ENCODE measurements around the gene TRPC4AP. TPM values are rescaled to one million over a fixed set of nuclear protein-coding genes. Genes with fewer than 3 reads are reported as not detected.

TRPC4AP gene
- total RNA-seq, 1 experiment from 2014 or later, result 94.4 TPM

- no peak for DNase-seq (ENCODE audit: low read depth)
Measured at GRCh38 chr20:35060168-35060567, 32.4 kb downstream of the TRPC4AP start.

- DNase-seq (ENCODE audit: low read depth), result no peak
Measured at GRCh38 chr20:35059612-35060011, 33.0 kb downstream of the TRPC4AP start.

- DNase-seq (ENCODE audit: low read depth), result no peak
Measured at GRCh38 chr20:35059110-35059509, 33.5 kb downstream of the TRPC4AP start.

GRCh38 chr20:35055445-35056276 is 36.9 kb downstream of the TRPC4AP start:
- no peak for DNase-seq (ENCODE audit: low read depth)

- DNase-seq (ENCODE audit: low read depth), result no peak
Measured at GRCh38 chr20:35054814-35055213, 37.8 kb downstream of the TRPC4AP start.

GRCh38 chr20:35052616-35053015 is 40.0 kb downstream of the TRPC4AP start:
- DNase-seq (ENCODE audit: low read depth), result peak; percentile 74

GRCh38 chr20:35049776-35050352 is 42.7 kb downstream of the TRPC4AP start:
- DNase-seq (ENCODE audit: low read depth), result peak; percentile 46

GRCh38 chr20:35048739-35049138 is 43.9 kb downstream of the TRPC4AP start:
- DNase-seq (ENCODE audit: low read depth), result no peak

- DNase-seq (ENCODE audit: low read depth), result no peak
Measured at GRCh38 chr20:35042268-35042667, 50.3 kb downstream of the TRPC4AP start.

GRCh38 chr20:35040646-35041045 is 52.0 kb downstream of the TRPC4AP start:
- no peak for DNase-seq (ENCODE audit: low read depth)

GRCh38 chr20:35039846-35040489 is 52.6 kb downstream of the TRPC4AP start:
- no peak for DNase-seq (ENCODE audit: low read depth)

GRCh38 chr20:35039146-35039545 is 53.5 kb downstream of the TRPC4AP start:
- peak; percentile 9 for DNase-seq (ENCODE audit: low read depth)

- DNase-seq (ENCODE audit: low read depth), result no peak
Measured at GRCh38 chr20:35034145-35034544, 58.5 kb downstream of the TRPC4AP start.

GRCh38 chr20:35030136-35030535 is 62.5 kb downstream of the TRPC4AP start:
- DNase-seq (ENCODE audit: low read depth), result no peak

- no peak for DNase-seq (ENCODE audit: low read depth)
Measured at GRCh38 chr20:35027301-35027700, 65.3 kb downstream of the TRPC4AP start.

GRCh38 chr20:35025116-35025515 is 67.5 kb downstream of the TRPC4AP start:
- DNase-seq (ENCODE audit: low read depth), result no peak

- no peak for DNase-seq (ENCODE audit: low read depth)
Measured at GRCh38 chr20:35023624-35024023, 69.0 kb downstream of the TRPC4AP start.

GRCh38 chr20:35021831-35022230 is 70.8 kb downstream of the TRPC4AP start:
- DNase-seq (ENCODE audit: low read depth), result no peak

GRCh38 chr20:35021063-35021462 is 71.5 kb downstream of the TRPC4AP start:
- no peak for DNase-seq (ENCODE audit: low read depth)

GRCh38 chr20:35020108-35020928 is 72.3 kb downstream of the TRPC4AP start:
- no peak for DNase-seq (ENCODE audit: low read depth)

GRCh38 chr20:35018590-35019371 is 73.8 kb downstream of the TRPC4AP start:
- no peak for DNase-seq (ENCODE audit: low read depth)

Data from M059J (cell line).